Colonic mucosa (tissue), 4 donors: Measurements from ENCODE around the gene METAP1D. TPM values are rescaled to one million over a fixed set of nuclear protein-coding genes. Genes with fewer than 3 reads are reported as not detected.

Experiments
- DNase-seq: peaks from one replicate; pipeline ENCODE4 v3.0.0-alpha.2; 2020
- H3K27ac ChIP-seq: fragments of 200-600 bp; one replicate; pipeline ENCODE4 v1.8.0; 2021
- H3K27me3 ChIP-seq: fragments of 200-600 bp; one replicate; pipeline ENCODE4 v1.8.0; 2021
- H3K36me3 ChIP-seq: fragments of 200-600 bp; one replicate; pipeline ENCODE4 v1.8.0; 2021
- H3K4me1 ChIP-seq: fragments of 200-600 bp; one replicate; pipeline ENCODE4 v1.8.0; 2021; ENCODE audit warnings: mild to moderate bottlenecking
- H3K4me3 ChIP-seq: fragments of 200-600 bp; one replicate; pipeline ENCODE4 v1.8.0; 2021
- H3K9ac ChIP-seq, 2 donors: one replicate each; pipeline ENCODE4 v1.7.0; 2013; ENCODE audit warnings: control low read depth in 2 of 2, low read depth in 2 of 2, low read length in 2 of 2
- H3K9me3 ChIP-seq: fragments of 200-600 bp; one replicate; pipeline ENCODE4 v1.8.0; 2021
- CTCF ChIP-seq: fragments of 200-600 bp; IDR thresholded peaks from one replicate; pipeline ENCODE4 v1.8.0; 2022; ENCODE audit warnings: antibody characterized with exemption, mild to moderate bottlenecking
- intact Hi-C: fragments of 100-400 bp; cut with DNase I; formaldehyde crosslinking; loops from one replicate; pipeline ENCODE4 v1.14.1; 2022
- total RNA-seq, 2 donors: library from RNA; stranded (reverse); fragmentation: NEBNext Ultra II Directional in 1 of 2; extraction: Animal tissue kit (Norgen Biotek cat#: 25700) in 1 of 2; gene quantifications; one replicate each; pipeline ENCODE4 v1.2.1, GENCODE V29; 2021
- donor health status: healthy.
- donor health status: DM: no; HTN: no; CAD: no.
- donor health status: DM: no; HTN: no; CAD: no.

The METAP1D gene
- total RNA-seq, 2 donors from 2014 or later = 3.3 to 5.8 TPM

GRCh38 chr2:172049567-172050120 lies 49.9 kb downstream of the METAP1D start:
- TF ChIP-seq CTCF = no peak
- H3K4me1 ChIP-seq = no peaks in the 10 kb centered on the region
- DNase-seq = no peak
- H3K4me3 ChIP-seq = no peak overlapping the region
- no peaks in the 10 kb centered on the region for H3K27me3 ChIP-seq
- H3K36me3 ChIP-seq = no peaks in the 10 kb centered on the region
- H3K27ac ChIP-seq = no peak overlapping the region
- H3K9ac ChIP-seq = no peak overlapping the region
- no peaks in the 10 kb centered on the region for H3K9me3 ChIP-seq
- intact Hi-C loops = no loop called here

- Histone ChIP-seq H3K4me3 (no peak overlapping the region), H3K9ac (no peak overlapping the region), H3K4me1 (no peaks in the 10 kb centered on the region), H3K9me3 (no peaks in the 10 kb centered on the region), H3K27me3 (no peaks in the 10 kb centered on the region), H3K27ac (no peak overlapping the region), H3K36me3 (no peaks in the 10 kb centered on the region)
- intact Hi-C loops = no loop called here
- no peak for TF ChIP-seq CTCF
- DNase-seq = no peak
Observed at GRCh38 chr2:172050479-172051125, 50.8 kb downstream of the METAP1D start.

GRCh38 chr2:172052000-172052983 lies 52.5 kb downstream of the METAP1D start:
- TF ChIP-seq CTCF = no peak
- no peak for DNase-seq
- H3K9me3 ChIP-seq = no peaks in the 10 kb centered on the region
- H3K9ac ChIP-seq = no peak overlapping the region
- intact Hi-C loops = no loop called here
- H3K4me1 ChIP-seq = no peaks in the 10 kb centered on the region
- H3K4me3 ChIP-seq = no peak overlapping the region
- H3K36me3 ChIP-seq = no peaks in the 10 kb centered on the region
- H3K27ac ChIP-seq = no peak overlapping the region
- H3K27me3 ChIP-seq = no peaks in the 10 kb centered on the region

- intact Hi-C loops = no loop called here
- H3K4me1 ChIP-seq = no peaks in the 10 kb centered on the region
- DNase-seq = no peak
- no peaks in the 10 kb centered on the region for H3K36me3 ChIP-seq
- no peak for TF ChIP-seq CTCF
- H3K4me3 ChIP-seq = no peak overlapping the region
- no peaks in the 10 kb centered on the region for H3K9me3 ChIP-seq
- no peaks in the 10 kb centered on the region for H3K27me3 ChIP-seq
- no peak overlapping the region for H3K27ac ChIP-seq
- no peak overlapping the region for H3K9ac ChIP-seq
Observed at GRCh38 chr2:172053486-172053885, 53.7 kb downstream of the METAP1D start.

GRCh38 chr2:172056293-172056692 lies 56.5 kb downstream of the METAP1D start:
- no peak for DNase-seq
- no peak for TF ChIP-seq CTCF
- Histone ChIP-seq H3K27me3 (no peaks in the 10 kb centered on the region), H3K4me1 (no peaks in the 10 kb centered on the region), H3K27ac (no peak overlapping the region), H3K9ac (no peak overlapping the region), H3K9me3 (no peaks in the 10 kb centered on the region), H3K4me3 (no peak overlapping the region), H3K36me3 (no peaks in the 10 kb centered on the region)
- intact Hi-C loops = no loop called here
